GM19395 (cell line): ENCODE results near the gene ADAM10.

Source experiments
- ATAC-seq: cut with Tn5 transposase; IDR thresholded peaks from one replicate; pipeline ENCODE4 v1.9.1; 2021; ENCODE audit warnings: mild to moderate bottlenecking, moderate library complexity; ENCODE audit not compliant: unreplicated experiment

Gene ADAM10

GRCh38 chr15:58556541-58556940 is 193.0 kb downstream of the ADAM10 start:
- ATAC-seq, result no peak

GRCh38 chr15:58556028-58556361 is 193.5 kb downstream of the ADAM10 start:
- no peak for ATAC-seq

GRCh38 chr15:58555162-58556027 is 194.1 kb downstream of the ADAM10 start:
- ATAC-seq, result no peak

GRCh38 chr15:58554758-58555157 is 194.7 kb downstream of the ADAM10 start:
- no peak for ATAC-seq

GRCh38 chr15:58553365-58553918 is 196.1 kb downstream of the ADAM10 start:
- ATAC-seq, result no peak

- ATAC-seq, result no peak
Measured at GRCh38 chr15:58552505-58553364, 196.8 kb downstream of the ADAM10 start.

GRCh38 chr15:58551764-58552504 is 197.6 kb downstream of the ADAM10 start:
- no peak for ATAC-seq

- no peak for ATAC-seq
Measured at GRCh38 chr15:58551084-58551763, 198.3 kb downstream of the ADAM10 start.

GRCh38 chr15:58549785-58550074 is 199.8 kb downstream of the ADAM10 start:
- no peak for ATAC-seq

- ATAC-seq, result no peak
Measured at GRCh38 chr15:58549013-58549784, 200.3 kb downstream of the ADAM10 start.

- no peak for ATAC-seq
Measured at GRCh38 chr15:58548308-58549012, 201.0 kb downstream of the ADAM10 start.

GRCh38 chr15:58547628-58548307 is 201.7 kb downstream of the ADAM10 start:
- no peak for ATAC-seq

- no peak for ATAC-seq
Measured at GRCh38 chr15:58546635-58547627, 202.6 kb downstream of the ADAM10 start.

GRCh38 chr15:58546066-58546591 is 203.4 kb downstream of the ADAM10 start:
- no peak for ATAC-seq

GRCh38 chr15:58545307-58546065 is 204.0 kb downstream of the ADAM10 start:
- no peak for ATAC-seq

GRCh38 chr15:58544756-58545155 is 204.8 kb downstream of the ADAM10 start:
- ATAC-seq, result no peak
